MCF 10A (cell line): ENCODE results near the gene KIF4A. TPM values are rescaled to one million over a fixed set of nuclear protein-coding genes. Genes with fewer than 3 reads are reported as not detected.
A peak's percentile ranks its signal among the peaks of the same experiment; 100 is the strongest.
"Not testable (repeated sequence)": the region's sequence is repeated elsewhere in the genome, so short reads cannot be mapped to it uniquely, and the experiment has no call there.

ENCODE experiments used
- BruUV-seq: library from RNA; stranded (reverse); fragments of 400-500 nt; replicated peaks from 2 replicates; lab custom pipeline; 2021; lab: Mats Ljungman, UMichigan
- CTCF ChIA-PET: fragments of 300-600 bp; sonication (Branson Sonifier 250); formaldehyde crosslinking; extraction: SDS; loops from one replicate; lab custom pipeline; 2021; ENCODE audit warnings: antibody characterized with exemption, inconsistent platforms; lab: Yijun Ruan, JAX
- POLR2A ChIA-PET: fragments of 300-600, 350-650 bp; sonication (Branson Sonifier 250); formaldehyde crosslinking; extraction: SDS; loops from one replicate; lab custom pipeline; 2020; ENCODE audit warnings: antibody characterized with exemption, inconsistent platforms; lab: Yijun Ruan, JAX
- DNase-seq: peaks from one replicate; pipeline ENCODE4 v3.0.0-alpha.2; 2018; ENCODE audit not compliant: unreplicated experiment
- H3K27ac Mint-ChIP-seq: one replicate; pipeline ENCODE4 v1.8.0; 2022; ENCODE audit warnings: mild to moderate bottlenecking, low read depth, mixed read lengths; ENCODE audit not compliant: unreplicated experiment
- H3K27me3 Mint-ChIP-seq: one replicate; pipeline ENCODE4 v1.8.0; 2022; ENCODE audit warnings: mixed read lengths; ENCODE audit not compliant: insufficient read depth, unreplicated experiment
- H3K36me3 Mint-ChIP-seq: one replicate; pipeline ENCODE4 v1.8.0; 2022; ENCODE audit warnings: mild to moderate bottlenecking, moderate library complexity, mixed read lengths; ENCODE audit not compliant: insufficient read depth, unreplicated experiment
- H3K4me1 Mint-ChIP-seq: one replicate; pipeline ENCODE4 v1.8.0; 2022; ENCODE audit warnings: mixed read lengths; ENCODE audit not compliant: insufficient read depth, unreplicated experiment
- H3K4me3 Mint-ChIP-seq: one replicate; pipeline ENCODE4 v1.8.0; 2022; ENCODE audit warnings: mild to moderate bottlenecking, moderate library complexity, mixed read lengths; ENCODE audit not compliant: unreplicated experiment
- H3K9me3 Mint-ChIP-seq: one replicate; pipeline ENCODE4 v1.8.0; 2022; ENCODE audit warnings: mixed read lengths; ENCODE audit not compliant: unreplicated experiment
- CTCF ChIP-seq: fragments of 200-600 bp; IDR thresholded peaks from one replicate; pipeline ENCODE4 v1.8.0; 2022; ENCODE audit warnings: antibody characterized with exemption, mild to moderate bottlenecking; ENCODE audit not compliant: unreplicated experiment
- intact Hi-C: fragments of 100-400 bp; cut with micrococcal nuclease; formaldehyde crosslinking; loops from 2 replicates; pipeline ENCODE4 v1.14.1; 2022
- total RNA-seq: library from RNA; stranded (reverse); gene quantifications from 2 replicates; pipeline ENCODE4 v1.2.3, GENCODE V29; 2022

Gene KIF4A
- total RNA-seq, 1 experiment from 2014 or later = 19.0 TPM

DNA sequence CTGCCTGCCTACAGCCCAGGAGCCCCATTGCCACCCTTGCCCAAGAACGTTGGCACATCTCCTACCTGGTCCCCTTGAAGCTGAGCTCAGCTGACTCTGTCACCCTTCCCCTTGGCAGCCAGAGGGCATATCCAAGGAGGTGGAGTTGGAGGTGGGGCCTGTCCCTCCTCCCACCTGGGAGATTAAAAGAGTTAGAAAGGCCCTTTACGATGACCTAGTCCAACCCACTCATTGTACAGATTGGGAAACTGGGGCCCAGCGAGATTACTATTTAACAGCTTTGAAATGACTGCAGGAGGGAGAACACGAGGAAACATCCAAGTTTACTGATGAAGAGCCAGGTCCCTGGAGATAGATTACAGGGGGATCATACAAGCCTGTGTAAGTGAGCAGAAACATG, 29.8 kb upstream of the KIF4A start, which contains the start of gene P2RY4:
Gene P2RY4 (minus strand): TSS at position 101 of the 400 bp plus-strand sequence. CDS start 580 bp downstream, outside the sequence.
- H3K36me3 Mint-ChIP-seq = no peaks in the 10 kb centered on the region
- intact Hi-C loops = loop anchor here (10.0 kb wide), 1 partner anchor 765 kb away; no protein-coding TSS in a partner anchor
- POLR2A ChIA-PET = interaction anchor here (0.7 kb wide), 1 partner anchor 127 kb away, joined by 3 read pairs; the partner anchor contains the start of gene IGBP1
- H3K4me3 Mint-ChIP-seq = no peak within 1 kb of the TSS
- no peak for DNase-seq
- H3K27ac Mint-ChIP-seq = no peak within 1 kb of the TSS
- no TSS peak for BruUV-seq
- no peak for TF ChIP-seq CTCF
- peaks cover 30% of the 10 kb centered on the region for H3K27me3 Mint-ChIP-seq
- no peaks in the 10 kb centered on the region for H3K4me1 Mint-ChIP-seq
- H3K9me3 Mint-ChIP-seq = no peaks in the 10 kb centered on the region
- CTCF ChIA-PET = interaction anchor here (0.6 kb wide), 2 partner anchors 106 to 692 kb away, joined by 3 to 4 read pairs; no protein-coding TSS in a partner anchor

GRCh38 chrX:70262952-70263567, 26.8 kb upstream of the KIF4A start:
- peak; percentile 49 for DNase-seq
- peak; percentile 61 for TF ChIP-seq CTCF
- no peaks in the 10 kb centered on the region for H3K9me3 Mint-ChIP-seq
- POLR2A ChIA-PET = interaction anchor here (1.4 kb wide), 1 partner anchor 130 kb away, joined by 3 read pairs; the partner anchor contains the start of gene IGBP1
- H3K4me3 Mint-ChIP-seq = no peak overlapping the region
- no peaks in the 10 kb centered on the region for H3K4me1 Mint-ChIP-seq
- no peak overlapping the region for H3K27ac Mint-ChIP-seq
- CTCF ChIA-PET = interaction anchor here (0.6 to 2.8 kb wide), 15 partner anchors 9 to 775 kb away, joined by 3 to 15 read pairs (median 3); partner anchors contain the start of gene PDZD11
- H3K27me3 Mint-ChIP-seq = peaks cover 13% of the 10 kb centered on the region
- no peaks in the 10 kb centered on the region for H3K36me3 Mint-ChIP-seq
- no TSS peak for BruUV-seq
- intact Hi-C loops = loop anchor here (1.0 to 10.0 kb wide), 3 partner anchors 66 to 768 kb away; partner anchors contain the start of gene IGBP1

GRCh38 chrX:70264784-70265183, 25.1 kb upstream of the KIF4A start:
- H3K4me3 Mint-ChIP-seq = no peak overlapping the region
- intact Hi-C loops = loop anchor here (10.0 kb wide), 1 partner anchor 770 kb away; no protein-coding TSS in a partner anchor
- ChIA-PET POLR2A (no interaction called here), CTCF (interaction anchor here (0.6 to 0.9 kb wide), 5 partner anchors 31 to 617 kb away, joined by 3 read pairs; no protein-coding TSS in a partner anchor)
- H3K27me3 Mint-ChIP-seq = peaks cover 22% of the 10 kb centered on the region
- no peak for TF ChIP-seq CTCF
- no peak for DNase-seq
- H3K4me1 Mint-ChIP-seq = no peaks in the 10 kb centered on the region
- no peak overlapping the region for H3K27ac Mint-ChIP-seq
- no peaks in the 10 kb centered on the region for H3K36me3 Mint-ChIP-seq
- no peaks in the 10 kb centered on the region for H3K9me3 Mint-ChIP-seq
- BruUV-seq = no TSS peak

DNA sequence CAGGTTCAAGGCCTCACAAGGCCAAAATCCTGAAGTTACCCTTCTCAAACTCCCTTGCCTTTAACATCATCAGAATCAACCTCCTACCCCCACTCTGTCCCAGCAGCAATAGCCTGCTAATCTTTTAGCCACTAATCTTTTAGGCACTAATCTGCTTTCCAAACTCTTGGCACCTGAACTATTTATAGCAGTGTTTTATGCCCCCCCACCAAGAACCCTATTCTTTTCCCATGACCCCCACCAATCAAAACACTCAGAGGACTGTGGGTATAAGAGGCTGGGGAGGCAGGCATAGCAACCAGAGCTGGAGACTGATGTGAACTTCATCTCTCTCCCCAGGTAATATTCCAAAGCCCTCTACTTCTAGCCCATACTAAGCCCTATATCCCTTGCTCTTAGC, 21.9 kb upstream of the KIF4A start, which contains the start of gene ARR3:
Gene ARR3 (plus strand): TSS at position 301 of the 400 bp plus-strand sequence. CDS start 1,052 bp downstream, outside the sequence.
- intact Hi-C loops = loop anchor here (10.0 kb wide), 1 partner anchor 773 kb away; no protein-coding TSS in a partner anchor
- TF ChIP-seq CTCF = no peak
- no peaks in the 10 kb centered on the region for H3K36me3 Mint-ChIP-seq
- peaks cover 30% of the 10 kb centered on the region for H3K27me3 Mint-ChIP-seq
- POLR2A ChIA-PET = no interaction called here
- no peaks in the 10 kb centered on the region for H3K9me3 Mint-ChIP-seq
- no peaks in the 10 kb centered on the region for H3K4me1 Mint-ChIP-seq
- no TSS peak for BruUV-seq
- DNase-seq = no peak
- H3K27ac Mint-ChIP-seq = no peak within 1 kb of the TSS
- CTCF ChIA-PET = interaction anchor here (0.6 to 1.2 kb wide), 3 partner anchors 71 to 242 kb away, joined by 3 to 4 read pairs (median 3); no protein-coding TSS in a partner anchor
- H3K4me3 Mint-ChIP-seq = no peak within 1 kb of the TSS

DNA sequence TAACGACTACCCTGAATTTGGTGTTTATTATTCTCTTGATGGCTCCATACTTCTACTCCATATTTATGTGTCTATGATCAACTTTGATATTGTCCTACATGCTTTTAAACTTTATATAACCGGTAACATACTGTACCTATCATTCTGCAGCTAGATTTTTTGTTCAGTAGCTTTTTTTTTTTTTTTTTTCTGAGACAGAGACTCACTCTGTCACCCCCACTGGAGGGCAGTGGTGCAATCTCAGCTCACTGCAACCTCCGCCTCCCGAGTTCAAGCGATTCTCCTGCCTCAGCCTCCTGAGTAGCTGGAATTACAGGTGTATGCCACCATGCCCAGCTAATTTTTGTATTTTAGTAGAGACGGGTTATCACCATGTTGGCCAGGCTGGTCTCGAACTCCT, 15.9 kb upstream of the KIF4A start:
- H3K36me3 Mint-ChIP-seq, H3K9me3 Mint-ChIP-seq, H3K4me3 Mint-ChIP-seq, H3K4me1 Mint-ChIP-seq, H3K27ac Mint-ChIP-seq, intact Hi-C loops, BruUV-seq, DNase-seq: not testable (repeated sequence)
- POLR2A ChIA-PET = interaction anchor here (0.8 kb wide), 1 partner anchor 14 kb away, joined by 3 read pairs; no protein-coding TSS in a partner anchor
- peaks cover 39% of the 10 kb centered on the region for H3K27me3 Mint-ChIP-seq
- CTCF ChIA-PET = interaction anchor here (0.6 kb wide), 2 partner anchors 159 to 755 kb away, joined by 3 to 5 read pairs; no protein-coding TSS in a partner anchor
